ENCODE data around the gene GDPD4.

- TF ChIP-seq POLR2AphosphoS5 (IDR thresholded peaks at IDR 0.05): no peak
- no peak for TF ChIP-seq POLR2A (IDR thresholded peaks at IDR 0.05)
These were observed 68.5 kb downstream of the GDPD4 start for GRCh38 chr11:77233011-77233410.
